Kidney (tissue), 14 donors: ENCODE data around the gene RNF214. TPM values are rescaled to one million over a fixed set of nuclear protein-coding genes. Genes with fewer than 3 reads are reported as not detected.

Experiments
- DNase-seq, 5 donors: peaks; one replicate each; pipeline ENCODE4 v3.0.0-alpha.2; 2013 to 2020
- FAIRE-seq: peaks from 2 replicates; lab custom pipeline; 2012; peaks lifted over from hg19 to GRCh38; lab: Jason Lieb, UNC
- H3K27ac ChIP-seq, 2 donors: one replicate each; pipeline ENCODE4 v1.7.0; 2013; ENCODE audit warnings: low read depth in 2 of 2, low read length in 2 of 2, inconsistent platforms in 1 of 2
- H3K27me3 ChIP-seq: one replicate; pipeline ENCODE4 v1.7.1; 2013; ENCODE audit warnings: low read length, inconsistent platforms; ENCODE audit not compliant: control insufficient read depth, insufficient read depth
- H3K36me3 ChIP-seq, 3 donors: one replicate each; pipeline versions ENCODE4 v1.7.0 to v1.7.1; 2013; ENCODE audit warnings: low read length in 3 of 3, control low read depth in 1 of 3, inconsistent platforms in 1 of 3; ENCODE audit not compliant: insufficient read depth in 3 of 3, control insufficient read depth in 2 of 3
- H3K4me1 ChIP-seq, 3 donors: one replicate each; pipeline versions ENCODE4 v1.7.0 to v1.7.1; 2013; ENCODE audit warnings: low read length in 3 of 3, inconsistent platforms in 1 of 3, low read depth in 1 of 3; ENCODE audit not compliant: control insufficient read depth in 2 of 3, insufficient read depth in 2 of 3
- H3K4me3 ChIP-seq, 3 donors: one replicate each; pipeline versions ENCODE4 v1.7.0 to v1.8.1; 2013; ENCODE audit warnings: low read length in 3 of 3, control low read depth in 1 of 3, inconsistent platforms in 1 of 3
- H3K9ac ChIP-seq, 3 donors: one replicate each; pipeline versions ENCODE4 v1.7.0 to v1.7.1; 2013; ENCODE audit warnings: low read length in 3 of 3, control low read depth in 1 of 3, inconsistent platforms in 1 of 3
- H3K9me3 ChIP-seq, 3 donors: one replicate each; pipeline versions ENCODE4 v1.7.0 to v1.7.1; 2013; ENCODE audit warnings: low read length in 3 of 3, control low read depth in 1 of 3, inconsistent platforms in 1 of 3; ENCODE audit not compliant: control insufficient read depth in 2 of 3, insufficient read depth in 1 of 3
- intact Hi-C: fragments of 100-400 bp; cut with DNase I; formaldehyde crosslinking; loops from one replicate; pipeline ENCODE4 v1.11.1; 2022
- polyA plus RNA-seq: library from polyadenylated mRNA; stranded (reverse); fragments of 350-450 nt; fragmentation: Illumina TruSeq; extraction: RNeasy Lipid Tissue Mini Kit (QIAGEN cat#74804); gene quantifications from one replicate; pipeline ENCODE4 v1.2.3, GENCODE V29; 2014; ENCODE audit warnings: low read depth, low replicate concordance; ENCODE audit not compliant: insufficient read depth
- total RNA-seq: library from RNA; stranded (reverse); fragmentation: NEBNext Ultra II Directional; extraction: Animal tissue kit (Norgen Biotek cat#: 25700); gene quantifications from one replicate; pipeline ENCODE4 v1.2.1, GENCODE V29; 2021
- TF ChIP-seq, protein P1 (sequence below): IDR thresholded peaks from 3 replicates; pipeline ENCODE4 v1.5.1; 2012; ENCODE audit warnings: mild to moderate bottlenecking, moderate library complexity, borderline replicate concordance; ENCODE audit not compliant: insufficient read depth; ENCODE audit errors: extremely low read depth
- donor health status: control.
- donor health status: control.
- donor health status: control.
- donor health status: control.
- donor health status: control.
- donor health status: DM: yes; HTN: yes; CAD: no.
- donor health status: Normal renal cell carcinoma (clear cell type).

Gene RNF214
- total and polyA plus RNA-seq, 2 donors from 2014 or later, result 8.5 to 24.7 TPM

DNA sequence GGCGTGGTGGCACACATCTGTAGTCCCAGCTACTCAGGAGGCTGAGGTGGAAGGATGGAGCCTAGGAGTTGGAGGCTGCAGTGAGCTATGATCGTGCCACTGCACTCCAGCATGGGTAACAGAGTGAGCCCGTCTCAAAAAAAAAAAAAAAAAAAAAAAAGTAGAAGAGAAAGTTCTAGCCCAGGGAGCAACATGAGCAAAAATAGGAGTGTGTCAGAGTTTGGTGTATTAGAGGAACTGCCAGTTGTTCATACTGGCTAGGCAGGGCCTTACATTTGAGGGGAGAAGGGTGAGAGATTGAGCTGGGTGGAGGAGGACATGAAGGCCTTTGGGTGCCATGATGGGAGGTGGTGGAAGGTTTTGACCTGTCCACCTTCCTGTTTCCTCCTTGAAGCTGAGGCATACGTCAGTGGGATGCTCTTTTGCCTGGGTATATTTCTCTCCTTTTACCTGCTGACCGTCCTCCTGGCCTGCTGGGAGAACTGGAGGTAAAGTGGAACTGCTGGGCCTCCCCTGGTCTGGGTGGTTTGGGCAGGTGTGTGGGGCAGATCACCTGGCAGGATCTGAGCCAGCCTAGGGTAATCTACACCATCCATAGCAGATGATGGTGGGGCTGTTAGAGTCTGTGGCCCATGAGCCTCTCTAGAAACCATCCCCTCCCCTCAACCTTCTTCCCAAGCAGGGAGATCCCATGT lies 46.6 kb upstream of the RNF214 start:
- Histone ChIP-seq H3K27me3 (no peaks in the 10 kb centered on the region), H3K9me3 (no peaks in the 10 kb centered on the region), H3K27ac (no peak overlapping the region), H3K9ac (no peak overlapping the region), H3K4me1 (peaks cover 0 to 6% (median 2%) of the 10 kb centered on the region in 3 donors), H3K4me3 (no peak overlapping the region), H3K36me3 (peaks cover 0 to 29% (median 29%) of the 10 kb centered on the region in 3 donors)
- intact Hi-C loops, result no loop called here
- TF ChIP-seq, protein P1, sequence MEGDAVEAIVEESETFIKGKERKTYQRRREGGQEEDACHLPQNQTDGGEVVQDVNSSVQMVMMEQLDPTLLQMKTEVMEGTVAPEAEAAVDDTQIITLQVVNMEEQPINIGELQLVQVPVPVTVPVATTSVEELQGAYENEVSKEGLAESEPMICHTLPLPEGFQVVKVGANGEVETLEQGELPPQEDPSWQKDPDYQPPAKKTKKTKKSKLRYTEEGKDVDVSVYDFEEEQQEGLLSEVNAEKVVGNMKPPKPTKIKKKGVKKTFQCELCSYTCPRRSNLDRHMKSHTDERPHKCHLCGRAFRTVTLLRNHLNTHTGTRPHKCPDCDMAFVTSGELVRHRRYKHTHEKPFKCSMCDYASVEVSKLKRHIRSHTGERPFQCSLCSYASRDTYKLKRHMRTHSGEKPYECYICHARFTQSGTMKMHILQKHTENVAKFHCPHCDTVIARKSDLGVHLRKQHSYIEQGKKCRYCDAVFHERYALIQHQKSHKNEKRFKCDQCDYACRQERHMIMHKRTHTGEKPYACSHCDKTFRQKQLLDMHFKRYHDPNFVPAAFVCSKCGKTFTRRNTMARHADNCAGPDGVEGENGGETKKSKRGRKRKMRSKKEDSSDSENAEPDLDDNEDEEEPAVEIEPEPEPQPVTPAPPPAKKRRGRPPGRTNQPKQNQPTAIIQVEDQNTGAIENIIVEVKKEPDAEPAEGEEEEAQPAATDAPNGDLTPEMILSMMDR, result no peak
- FAIRE-seq, result no peak
- DNase-seq, result peak in 1 of 5 donors; percentile 30

DNA sequence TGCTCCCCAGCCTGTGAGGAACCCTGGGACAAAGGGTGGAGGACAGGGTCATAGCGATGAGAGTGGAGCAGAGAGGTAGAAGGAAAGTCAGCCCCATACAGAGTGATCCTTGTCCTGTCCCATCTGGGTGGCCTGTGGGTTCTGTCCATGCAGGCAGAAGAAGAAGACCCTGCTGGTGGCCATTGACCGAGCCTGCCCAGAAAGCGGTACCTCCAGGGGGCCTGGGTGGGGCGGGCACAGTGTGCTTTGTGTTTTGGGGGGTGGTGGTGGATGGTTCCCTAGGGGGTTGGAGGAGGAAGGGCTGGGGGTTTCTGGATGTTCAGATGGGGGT lies 46.1 kb upstream of the RNF214 start:
- no peak overlapping the region for H3K9ac ChIP-seq
- peaks cover 0 to under 1% (median 0%) of the 10 kb centered on the region in 3 donors for H3K4me1 ChIP-seq
- H3K36me3 ChIP-seq, result peaks cover 0 to 29% (median 29%) of the 10 kb centered on the region in 3 donors
- no peaks in the 10 kb centered on the region for H3K27me3 ChIP-seq
- TF ChIP-seq, protein P1, result no peak
- no peaks in the 10 kb centered on the region for H3K9me3 ChIP-seq
- no peak overlapping the region for H3K4me3 ChIP-seq
- DNase-seq (peak in 2 of 5 donors; percentile 24 to 29), FAIRE-seq (no peak)
- no peak overlapping the region for H3K27ac ChIP-seq
- intact Hi-C loops, result no loop called here

DNA sequence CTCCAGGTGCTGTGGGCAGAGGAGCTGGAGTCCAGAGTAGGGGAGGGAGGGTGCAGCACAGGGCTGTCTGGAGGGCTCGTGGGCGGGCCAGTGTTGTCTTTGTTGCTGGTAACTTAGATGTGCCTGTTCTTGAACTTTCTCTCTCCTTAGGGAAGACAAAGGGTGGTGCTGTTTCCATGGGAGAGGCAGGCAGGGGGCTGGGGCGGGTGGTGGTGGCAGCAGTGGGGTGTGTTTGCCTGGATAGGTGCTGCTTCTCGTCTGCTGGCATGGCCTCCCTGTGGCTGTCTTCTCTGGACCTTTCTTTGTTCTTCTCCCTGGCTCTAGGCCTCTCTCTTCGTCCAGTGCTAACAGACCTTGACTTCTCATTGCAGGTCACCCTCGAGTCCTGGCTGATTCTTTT lies 45.5 kb upstream of the RNF214 start:
- Histone ChIP-seq H3K4me1 (no peaks in the 10 kb centered on the region), H3K4me3 (no peak overlapping the region), H3K9ac (no peak overlapping the region), H3K36me3 (peaks cover 0 to 32% (median 30%) of the 10 kb centered on the region in 3 donors), H3K9me3 (no peaks in the 10 kb centered on the region), H3K27me3 (no peaks in the 10 kb centered on the region), H3K27ac (no peak overlapping the region)
- intact Hi-C loops, result no loop called here
- peak in 2 of 5 donors; percentile 30 to 35 for DNase-seq
- FAIRE-seq, result no peak
- TF ChIP-seq, protein P1, result no peak
